Measurements from ENCODE around the gene SAMD9.
"Not testable (repeated sequence)": the region's sequence is repeated elsewhere in the genome, so short reads cannot be mapped to it uniquely, and the experiment has no call there.

SAMD9 gene

DNA sequence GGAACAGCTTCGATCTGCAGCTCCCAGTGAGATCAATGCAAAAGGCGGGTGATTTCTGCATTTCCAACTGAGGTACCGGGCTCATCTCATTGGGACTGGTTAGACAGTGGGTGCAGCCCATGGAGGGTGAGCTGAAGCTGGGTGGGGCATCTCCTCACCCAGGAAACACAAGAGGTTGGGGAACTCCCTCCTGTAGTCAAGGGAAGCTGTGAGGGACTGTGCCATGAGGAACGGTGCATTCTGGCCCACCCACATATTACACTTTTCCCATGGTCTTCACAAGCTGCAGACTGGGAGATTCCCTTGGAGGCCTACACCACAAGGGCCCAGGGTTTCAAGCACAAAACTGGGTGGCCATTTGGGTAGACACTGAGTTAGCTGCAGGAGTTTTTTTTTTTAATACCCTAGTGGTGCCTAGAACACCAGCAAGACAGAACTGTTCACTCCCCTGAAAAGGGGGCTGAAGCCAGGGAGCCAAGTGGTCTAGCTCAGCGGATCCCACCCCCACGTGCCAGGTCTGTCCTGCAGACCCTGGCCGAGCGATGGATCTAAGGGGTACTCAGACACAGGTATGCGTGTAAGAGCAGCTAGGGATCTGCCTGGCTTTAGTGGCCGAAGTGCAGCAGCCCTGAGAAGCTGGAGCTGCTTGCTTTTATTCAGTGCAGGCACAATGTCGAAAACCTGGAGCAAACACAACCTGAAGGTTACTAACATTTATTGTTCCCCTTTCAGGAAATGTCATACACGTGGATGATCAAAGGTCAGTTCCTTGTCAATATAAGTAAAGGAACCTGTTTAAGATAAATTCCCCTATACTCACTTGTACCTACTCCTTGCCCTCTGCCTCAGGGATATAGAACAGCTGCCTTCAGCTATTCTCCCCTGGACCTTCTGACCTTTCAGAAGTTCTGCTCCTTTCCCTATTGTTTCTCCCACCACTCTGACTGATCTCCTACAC lies 3.1 kb upstream of the SAMD9 start:
- no peak for DNase-seq

DNA sequence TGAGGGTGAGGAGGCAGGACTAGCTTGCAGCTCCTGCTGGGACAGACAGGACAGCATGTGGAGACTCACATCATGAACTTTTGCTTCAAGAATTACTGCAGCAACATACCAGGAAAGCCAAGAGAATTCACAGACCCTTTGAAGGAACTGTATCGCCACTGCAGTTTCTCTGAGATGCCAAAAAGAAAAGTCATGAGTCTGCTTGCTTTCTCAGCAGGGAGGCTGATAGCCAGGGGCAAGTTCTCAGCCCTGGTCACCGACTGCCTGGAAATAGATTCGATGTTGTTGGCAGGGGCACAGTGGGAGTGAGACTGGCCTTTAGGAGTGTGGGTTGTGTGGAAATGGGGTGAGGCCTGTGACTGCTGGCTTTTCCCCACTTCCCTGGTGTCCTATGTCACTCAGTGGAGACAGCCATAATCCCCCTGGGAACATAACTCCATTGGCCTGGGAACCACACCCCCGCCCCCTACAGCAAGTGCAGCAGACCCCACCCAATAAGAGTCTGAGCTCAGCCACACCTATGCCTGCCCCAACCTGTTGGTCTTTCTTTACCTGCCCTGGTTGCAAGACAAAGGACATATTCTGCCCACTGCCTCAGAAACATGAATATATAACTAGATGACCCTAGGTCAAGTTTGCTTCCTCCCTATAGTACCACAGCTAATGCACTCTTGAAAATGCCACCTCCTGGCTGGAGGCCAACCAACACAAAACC lies 1.6 kb upstream of the SAMD9 start:
- no peak for DNase-seq

DNA sequence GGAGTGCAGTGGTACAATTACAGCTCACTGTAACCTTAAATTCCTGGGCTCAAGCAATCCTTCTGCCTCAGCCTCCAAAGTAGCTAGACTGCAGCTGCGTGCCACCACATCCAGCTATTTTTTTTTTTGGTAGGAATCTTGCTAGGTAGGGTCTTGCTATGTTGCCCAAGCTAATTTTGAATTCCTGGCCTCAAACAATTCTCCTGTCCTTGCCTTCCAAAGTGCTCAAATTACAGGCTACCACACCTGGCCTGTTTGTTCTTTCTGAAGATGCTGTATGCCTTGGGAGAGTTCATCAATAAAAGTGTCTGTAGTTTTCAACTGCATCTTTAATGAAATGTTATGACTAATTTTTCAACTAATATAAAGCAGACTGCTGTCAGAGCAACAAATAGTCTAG lies 452 bp downstream of the SAMD9 start:
- DNase-seq, result no peak

DNA sequence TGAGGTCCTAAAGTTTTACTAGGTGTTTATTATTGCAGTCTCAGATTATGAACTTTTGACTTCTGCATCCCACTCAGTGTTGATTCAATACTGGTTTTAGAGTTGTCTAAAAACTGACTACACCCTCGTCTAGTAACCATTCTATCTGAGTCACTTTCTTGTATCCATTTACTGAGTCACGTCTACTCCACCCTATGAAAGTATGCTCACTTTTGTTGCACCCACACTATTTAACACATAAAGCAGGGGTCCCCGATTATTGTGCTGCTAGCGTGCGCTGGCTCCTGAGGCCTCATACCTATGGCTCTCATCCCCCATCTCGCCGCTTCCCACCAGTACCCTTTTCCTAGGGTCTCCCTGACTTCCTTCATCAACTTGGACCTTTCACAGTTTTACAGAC lies 2.0 kb downstream of the SAMD9 start:
- no peak for DNase-seq

DNA sequence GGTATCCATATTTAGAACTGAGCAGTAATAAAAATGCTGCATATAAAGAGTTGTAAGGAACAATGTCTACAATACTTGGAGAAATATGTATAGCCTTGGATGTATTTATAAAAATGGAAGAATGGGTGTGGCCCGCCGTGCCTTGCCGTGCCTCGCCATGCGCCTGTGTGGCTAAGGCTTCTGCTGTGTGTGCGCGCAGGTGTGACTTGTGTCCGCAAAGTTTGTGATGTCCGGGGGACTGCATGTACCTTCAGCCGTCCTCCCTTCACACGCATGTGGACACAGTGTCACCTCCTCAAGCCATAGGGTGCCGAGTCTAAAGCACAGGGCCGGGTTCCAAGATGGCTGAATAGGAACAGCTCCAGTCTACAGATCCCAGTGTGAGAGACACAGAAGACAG lies 9.8 kb downstream of the SAMD9 start:
- no peak for DNase-seq

DNA sequence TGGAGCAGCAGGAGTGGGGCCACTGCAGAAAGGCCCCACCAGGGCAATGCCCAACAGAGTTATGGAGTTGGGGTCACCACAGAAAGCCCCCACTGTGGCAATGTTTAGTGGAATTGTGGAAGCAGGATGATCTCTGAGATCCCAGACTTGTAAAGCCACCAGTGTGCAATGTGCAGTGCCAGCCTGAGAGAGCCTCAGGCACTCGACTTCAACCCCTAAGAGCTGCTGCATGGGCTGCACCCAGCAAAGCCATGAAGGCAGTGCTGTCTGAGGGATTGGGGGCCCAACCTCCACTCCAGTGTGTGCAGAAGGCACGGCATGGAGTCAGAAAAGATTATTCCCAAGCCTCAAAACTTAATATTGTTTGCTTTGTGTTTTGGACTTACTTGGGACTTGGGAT lies 20.4 kb downstream of the SAMD9 start:
- no peak for DNase-seq

DNA sequence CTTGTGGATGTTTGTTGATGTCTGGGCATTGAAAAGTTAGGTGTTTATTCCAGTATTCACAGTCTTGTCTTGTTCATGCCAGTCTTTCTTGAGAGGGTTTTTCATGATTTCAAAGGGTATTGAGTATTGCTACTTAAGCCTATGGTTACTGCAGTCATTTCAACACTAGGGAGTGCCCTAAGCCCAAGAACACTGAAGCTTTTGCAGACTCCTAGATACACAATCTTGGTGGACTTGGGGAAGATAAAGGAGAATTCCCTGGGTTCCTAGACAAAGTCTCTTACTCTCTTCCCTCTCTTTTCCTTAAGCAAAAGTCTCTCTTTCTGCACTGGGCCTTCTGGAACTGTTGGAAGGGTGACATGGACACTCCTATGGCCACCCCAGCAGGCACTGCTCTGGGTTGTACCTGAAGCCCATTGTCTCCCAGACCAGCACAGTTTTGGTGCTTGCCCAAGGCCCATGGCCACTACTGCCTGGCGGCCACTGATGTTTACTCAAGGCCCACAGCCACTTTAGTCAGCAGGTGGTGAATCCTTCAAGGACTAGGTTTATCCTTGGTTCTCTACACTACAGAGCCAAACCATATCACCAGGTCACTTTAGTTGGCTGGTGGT lies 24.9 kb downstream of the SAMD9 start:
- no peak for DNase-seq

DNA sequence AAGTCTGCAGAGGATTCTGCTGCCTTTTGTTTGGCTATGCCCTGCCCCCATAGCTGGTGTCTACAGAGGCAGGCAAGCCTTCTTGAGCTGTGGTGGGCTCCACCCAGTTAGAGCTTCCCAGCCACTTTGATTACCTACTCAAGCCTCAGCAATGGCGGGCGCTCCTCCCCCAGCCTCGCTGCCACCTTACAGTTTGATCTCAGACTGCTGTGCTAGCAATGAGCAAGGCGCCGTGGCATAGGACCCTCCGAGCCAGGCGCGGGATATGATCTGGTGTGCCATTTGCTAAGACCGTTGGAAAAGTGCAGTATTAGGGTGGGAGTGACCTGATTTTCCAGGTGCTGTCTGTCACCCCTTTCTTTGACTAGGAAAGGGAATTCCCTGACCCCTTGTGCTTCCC lies 44.4 kb downstream of the SAMD9 start:
- not testable (repeated sequence) for DNase-seq

DNA sequence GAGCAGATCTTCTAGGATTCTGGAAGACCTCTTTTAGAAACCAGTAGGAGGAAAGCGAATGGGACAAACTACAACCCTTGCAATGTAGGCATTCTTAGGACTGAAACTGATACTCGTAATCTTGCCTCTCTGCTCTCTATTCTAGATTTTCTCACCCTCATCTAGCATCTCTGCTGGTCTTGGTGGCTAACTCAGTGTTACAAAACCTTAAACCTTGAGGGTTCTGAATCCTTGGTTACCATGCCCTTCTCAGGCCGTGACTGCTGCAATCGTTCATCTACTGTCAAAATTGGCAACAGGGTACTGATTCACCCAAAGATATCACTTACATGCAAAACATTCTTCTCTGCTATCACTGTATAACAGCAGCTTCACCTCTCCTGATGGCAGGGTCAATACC lies 55.2 kb downstream of the SAMD9 start:
- no peak for DNase-seq

DNA sequence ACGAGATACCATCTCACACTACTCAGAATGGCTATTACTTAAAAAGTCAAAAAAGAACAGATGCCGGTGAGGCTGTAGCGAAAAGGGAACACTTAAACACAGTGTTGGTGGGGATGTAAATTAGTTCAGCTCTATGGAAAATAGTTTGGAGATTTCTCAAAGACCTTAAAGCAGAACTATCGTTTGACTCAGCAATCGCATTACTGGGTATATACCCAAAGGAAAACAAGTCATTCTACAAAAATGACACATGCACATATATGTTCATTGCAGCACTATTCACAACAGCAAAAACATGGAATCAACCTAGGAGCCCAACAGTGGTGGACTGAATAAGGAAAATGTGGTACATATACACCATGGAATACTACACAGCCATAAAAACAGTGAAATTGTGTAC lies 56.9 kb downstream of the SAMD9 start:
- no peak for DNase-seq

DNA sequence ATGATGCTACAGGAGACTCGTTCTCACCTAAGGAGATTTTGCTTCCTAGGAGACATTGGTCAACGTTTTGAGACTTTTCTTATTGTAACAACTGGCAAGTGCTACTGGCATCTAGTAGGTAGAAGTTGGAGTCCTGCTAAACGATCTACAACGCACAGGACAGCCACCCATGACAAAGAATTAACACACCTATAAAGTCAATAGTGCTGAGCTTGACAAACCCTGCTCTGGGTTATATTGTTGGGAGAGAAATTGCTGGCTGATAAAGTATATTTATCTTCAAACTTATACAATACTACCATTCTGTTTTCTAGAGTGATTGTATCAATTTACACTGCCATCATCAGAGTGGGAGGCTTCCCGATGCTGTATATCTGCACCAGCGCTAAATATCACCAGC lies 57.8 kb downstream of the SAMD9 start:
- DNase-seq, result no peak

DNA sequence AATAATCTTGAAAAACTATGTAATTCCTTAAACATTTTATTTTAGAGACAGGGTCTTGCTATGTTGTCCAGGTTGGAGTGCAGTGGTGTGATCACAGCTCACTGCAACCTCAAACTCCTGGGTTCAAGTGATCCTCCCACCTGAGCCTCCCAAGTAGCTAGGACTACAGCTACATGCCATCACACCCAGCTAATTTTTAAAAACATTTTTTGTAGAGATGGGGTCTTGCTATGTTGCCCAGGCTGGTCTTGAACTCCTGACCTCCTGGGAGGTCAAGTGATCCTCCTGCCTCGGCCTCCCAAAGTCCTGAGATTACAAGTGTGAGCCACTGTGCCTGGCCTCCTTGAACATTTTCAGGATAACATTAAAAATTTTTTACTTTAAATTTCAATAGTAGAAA lies 61.2 kb downstream of the SAMD9 start:
- DNase-seq, result not testable (repeated sequence)

DNA sequence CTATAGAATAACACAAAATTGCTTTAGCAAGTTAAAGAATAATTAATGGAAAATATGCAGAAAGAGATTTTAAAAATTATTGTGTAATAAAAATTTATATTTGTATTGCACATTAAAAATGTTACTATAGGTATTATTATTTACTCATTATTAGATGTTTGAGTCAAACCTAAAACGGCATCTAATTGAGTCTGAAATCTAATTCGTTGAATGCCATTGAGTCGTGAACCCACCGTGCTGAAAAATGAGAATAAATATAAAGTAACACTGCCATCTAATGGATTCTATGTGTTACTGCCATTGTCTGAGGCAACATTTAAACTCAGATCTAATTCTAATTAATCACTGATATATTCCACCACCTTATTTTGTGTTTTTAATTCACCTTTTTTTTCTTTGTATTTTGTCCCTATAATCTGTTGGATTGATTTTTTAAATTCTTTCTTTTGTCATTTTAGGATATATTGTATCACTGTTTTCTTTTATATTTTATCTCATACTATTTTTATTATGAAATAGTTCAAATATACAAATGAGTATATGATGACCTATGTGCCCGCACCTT lies 62.2 kb downstream of the SAMD9 start:
- no peak for DNase-seq

DNA sequence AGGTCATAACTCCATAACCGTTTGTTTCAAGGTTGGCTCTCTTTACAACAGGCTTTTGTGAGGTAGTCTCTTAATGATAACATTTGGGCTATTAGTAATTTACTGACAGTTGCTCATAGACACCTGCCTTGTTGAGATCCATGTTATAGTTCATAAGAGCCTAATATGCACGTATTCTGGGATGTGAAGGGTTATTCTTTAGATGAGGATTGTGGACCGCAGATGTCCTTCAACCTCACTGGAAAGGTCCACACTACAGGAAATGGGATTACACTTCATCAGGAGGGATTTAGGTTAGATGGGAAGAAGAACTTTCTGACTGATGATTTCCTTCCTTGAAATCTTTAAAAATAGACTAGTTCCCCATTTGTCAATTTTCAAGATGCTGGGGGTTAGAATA lies 62.8 kb downstream of the SAMD9 start:
- DNase-seq, result no peak

DNA sequence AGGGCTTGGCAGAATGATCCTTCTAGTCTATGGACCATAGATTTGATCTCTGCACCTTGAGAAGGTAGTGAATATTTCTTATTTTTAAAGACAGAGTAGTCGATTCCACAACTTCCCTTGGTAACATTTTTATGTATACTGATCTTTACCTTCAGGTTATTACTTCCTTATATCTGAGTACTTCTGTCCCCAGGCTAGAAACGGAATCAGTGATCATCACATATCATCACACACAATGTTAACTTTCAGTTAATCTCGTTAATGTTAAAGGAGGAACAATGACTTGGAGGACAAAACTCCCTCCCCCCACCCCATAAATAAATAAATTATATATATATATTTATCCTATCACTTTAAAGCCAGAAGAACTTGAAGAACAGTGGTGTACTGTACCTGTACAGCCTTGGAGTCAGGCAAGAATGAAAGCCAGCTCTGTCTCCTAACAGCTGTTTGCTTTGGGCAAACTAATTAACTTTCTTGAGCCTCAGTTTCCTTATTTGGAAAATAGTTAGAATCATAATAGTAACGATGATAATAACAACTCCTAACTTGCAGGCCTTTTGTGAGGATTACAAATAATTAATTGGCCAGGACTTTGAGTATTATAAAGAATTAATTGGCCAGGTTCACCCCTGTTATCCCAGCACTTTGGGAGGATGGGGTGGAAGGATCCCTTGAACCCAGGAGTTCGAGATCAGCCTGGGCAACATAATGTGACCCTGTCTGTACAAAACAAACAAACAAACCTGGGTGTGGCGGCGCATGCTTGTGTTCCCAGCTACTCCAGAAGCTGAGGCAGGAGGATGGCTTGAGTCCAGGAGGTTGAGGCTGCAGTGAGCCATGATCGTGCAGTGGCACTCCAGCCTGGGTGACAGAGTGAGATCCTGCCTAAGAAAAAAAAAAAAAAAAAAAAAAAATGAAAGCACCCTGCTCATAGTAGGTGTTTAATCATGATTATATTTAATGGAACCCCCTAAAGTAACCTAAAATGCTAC lies 63.5 kb downstream of the SAMD9 start:
- no peak for DNase-seq

DNA sequence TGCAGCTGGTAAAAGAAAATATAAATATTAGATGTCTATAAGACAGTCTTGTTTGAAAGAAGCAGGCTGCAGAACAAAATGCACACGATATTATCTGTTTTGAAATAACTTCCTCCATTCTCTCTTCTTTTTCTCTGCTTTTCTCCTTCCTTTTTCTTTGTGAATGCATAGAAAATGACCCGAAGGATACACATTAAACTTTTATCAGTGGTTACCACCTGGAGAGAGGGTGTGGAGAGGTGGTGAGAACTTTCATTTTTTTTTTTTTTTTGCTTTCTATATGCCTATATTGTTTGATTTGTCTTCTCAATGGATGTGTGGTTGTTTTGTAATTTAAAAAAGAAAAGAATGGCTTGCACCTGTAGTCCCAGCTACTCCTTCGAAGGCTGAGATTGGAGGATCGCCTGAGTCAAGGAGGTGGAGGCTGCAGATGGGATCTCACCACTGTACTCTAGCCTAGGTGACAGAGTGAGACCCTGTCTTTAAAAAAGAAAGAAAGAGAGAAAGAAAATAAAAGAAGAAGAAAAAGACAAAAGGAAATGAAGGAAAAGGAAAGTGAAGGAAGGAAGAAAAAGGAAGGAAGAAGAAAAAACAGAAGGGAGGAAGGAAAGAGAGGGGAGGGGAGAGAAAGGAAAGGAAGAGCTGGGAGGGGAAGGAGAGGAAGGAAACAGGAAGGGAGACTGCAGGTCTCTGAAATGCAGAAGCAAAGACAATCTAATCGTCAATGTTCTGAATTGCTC lies 64.4 kb downstream of the SAMD9 start:
- DNase-seq, result no peak

DNA sequence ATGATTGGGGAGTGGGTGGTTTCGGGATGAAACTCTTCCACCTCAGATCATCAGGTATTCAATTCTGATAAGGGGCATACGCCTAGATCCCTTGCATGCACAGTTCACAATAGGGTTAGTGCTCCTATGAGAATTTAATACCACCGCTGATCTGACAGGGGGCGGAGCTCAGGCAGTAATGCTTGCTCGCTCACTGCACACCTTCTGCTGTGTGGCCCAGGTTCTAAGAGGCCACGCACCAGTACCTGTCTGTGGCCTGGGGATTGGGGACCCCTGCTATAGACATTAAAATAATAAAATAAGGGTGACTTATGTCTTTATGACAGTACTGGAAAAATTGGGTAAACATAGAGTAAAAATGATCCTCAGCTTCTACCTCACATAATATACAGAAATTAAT lies 66.1 kb downstream of the SAMD9 start:
- no peak for DNase-seq

All from right kidney (tissue), 1 donor.